Hematopoietic multipotent progenitor cell (in vitro differentiated cells): ENCODE results near the gene P2RY11. TPM values are rescaled to one million over a fixed set of nuclear protein-coding genes. Genes with fewer than 3 reads are reported as not detected.
A peak's percentile ranks its signal among the peaks of the same experiment; 100 is the strongest.

Source experiments
- DNase-seq, 3 donors: peaks; one replicate each; pipeline ENCODE4 v3.0.0-alpha.2; 2011 to 2015; ENCODE audit warnings: low read depth in 2 of 3, low spot score in 2 of 3
- total RNA-seq: library from RNA; depleted of rRNA; stranded (reverse); fragments of >200 nt; gene quantifications from one replicate; pipeline ENCODE4 v1.2.3, GENCODE V29; 2012

The P2RY11 gene, protein sequence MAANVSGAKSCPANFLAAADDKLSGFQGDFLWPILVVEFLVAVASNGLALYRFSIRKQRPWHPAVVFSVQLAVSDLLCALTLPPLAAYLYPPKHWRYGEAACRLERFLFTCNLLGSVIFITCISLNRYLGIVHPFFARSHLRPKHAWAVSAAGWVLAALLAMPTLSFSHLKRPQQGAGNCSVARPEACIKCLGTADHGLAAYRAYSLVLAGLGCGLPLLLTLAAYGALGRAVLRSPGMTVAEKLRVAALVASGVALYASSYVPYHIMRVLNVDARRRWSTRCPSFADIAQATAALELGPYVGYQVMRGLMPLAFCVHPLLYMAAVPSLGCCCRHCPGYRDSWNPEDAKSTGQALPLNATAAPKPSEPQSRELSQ
- total RNA-seq: 25.0 TPM

DNA sequence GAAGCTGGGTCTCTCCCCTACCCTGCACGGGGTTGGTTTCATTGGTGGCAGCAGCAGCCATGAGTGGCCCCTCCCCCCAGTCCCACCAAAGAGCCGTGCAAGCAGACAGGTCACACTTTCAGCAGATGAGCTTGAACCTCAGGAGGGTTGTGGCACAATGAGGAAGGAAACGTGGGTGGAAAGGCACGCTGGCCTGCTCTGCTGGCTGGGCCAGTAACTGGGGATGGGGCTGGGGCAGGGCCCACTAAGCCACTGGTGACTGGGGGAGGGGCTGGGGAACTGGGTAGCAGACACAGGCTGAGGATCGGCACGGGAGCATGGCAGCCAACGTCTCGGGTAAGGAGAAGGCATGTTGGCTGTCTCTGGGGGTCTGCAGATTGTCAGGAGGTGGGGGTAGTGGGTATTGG lies at the start of gene P2RY11:
Gene P2RY11 (plus strand): TSS at position 289 of the 407 bp plus-strand sequence. CDS start 29 bp downstream, at position 318.
- DNase-seq: peak in 2 of 3 donors; percentile 47 to 69

DNA sequence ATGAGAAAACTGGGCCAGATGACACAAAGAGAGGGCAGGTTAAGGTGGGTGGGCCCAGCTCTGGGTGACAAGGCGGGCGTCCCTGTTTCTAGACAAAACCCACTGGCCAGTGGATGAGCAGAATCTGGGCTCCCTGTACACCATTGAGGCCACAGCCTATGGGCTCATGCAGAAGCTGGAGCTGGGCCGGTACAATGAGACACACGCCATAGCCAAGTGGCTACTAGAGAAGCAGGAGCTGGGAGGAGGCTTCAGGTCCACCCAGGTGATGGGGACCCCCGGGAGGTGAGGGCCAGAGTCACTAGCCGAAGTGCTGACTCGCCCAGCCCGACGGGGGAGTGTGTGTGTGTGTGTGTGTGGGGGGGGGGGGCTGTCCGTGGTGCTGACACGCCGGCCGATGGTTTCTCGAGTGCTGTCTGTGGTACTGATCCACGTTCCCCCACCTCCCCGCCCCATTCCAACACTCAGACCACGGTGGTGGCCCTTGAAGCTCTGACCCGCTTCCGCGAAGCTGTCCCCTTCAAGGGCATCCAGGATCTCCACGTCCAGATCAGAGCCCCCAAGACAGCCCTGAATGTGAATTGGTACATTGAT lies 49.7 kb upstream of the P2RY11 start:
- DNase-seq: peak in 1 of 3 donors; percentile 9

DNA sequence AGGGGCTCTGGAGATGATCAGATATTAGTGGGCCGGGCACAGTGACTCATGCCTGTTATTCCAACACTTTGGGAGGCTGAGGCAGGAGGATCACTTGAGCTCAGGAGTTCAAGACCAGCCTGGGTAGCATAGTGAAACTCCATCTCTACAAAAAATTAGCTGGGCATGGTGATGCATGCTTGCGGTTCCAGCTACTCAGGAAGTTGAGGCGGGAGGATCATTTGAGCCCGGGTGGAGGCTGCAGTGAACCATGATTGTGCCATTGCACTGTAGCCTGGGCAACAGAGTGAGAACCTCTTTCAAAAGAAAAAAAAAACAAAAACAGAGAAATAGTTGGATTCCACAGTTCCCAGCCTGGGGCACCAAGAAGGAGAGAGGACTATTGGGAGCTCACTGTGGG lies 43.3 kb upstream of the P2RY11 start:
- DNase-seq: no peak

DNA sequence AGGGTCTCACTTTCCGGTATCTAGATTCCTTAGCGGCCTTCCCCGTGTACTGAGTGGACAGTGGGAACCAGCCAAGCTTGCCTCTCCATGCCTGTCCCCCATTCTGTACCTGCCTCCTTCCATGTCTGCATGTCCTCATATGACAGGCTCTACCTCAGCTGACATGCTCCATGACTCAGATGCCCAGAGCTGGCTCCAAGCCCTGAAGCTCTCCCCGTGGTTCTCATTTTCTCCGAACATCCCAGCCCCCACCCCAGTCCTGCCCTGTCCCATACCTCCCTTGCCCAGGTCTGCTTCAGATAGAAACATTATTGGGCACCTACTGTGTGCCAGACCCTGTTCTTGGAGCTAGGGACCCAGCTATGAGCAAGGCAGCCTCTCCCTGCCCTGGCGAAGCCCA lies 42.4 kb upstream of the P2RY11 start:
- DNase-seq: no peak

DNA sequence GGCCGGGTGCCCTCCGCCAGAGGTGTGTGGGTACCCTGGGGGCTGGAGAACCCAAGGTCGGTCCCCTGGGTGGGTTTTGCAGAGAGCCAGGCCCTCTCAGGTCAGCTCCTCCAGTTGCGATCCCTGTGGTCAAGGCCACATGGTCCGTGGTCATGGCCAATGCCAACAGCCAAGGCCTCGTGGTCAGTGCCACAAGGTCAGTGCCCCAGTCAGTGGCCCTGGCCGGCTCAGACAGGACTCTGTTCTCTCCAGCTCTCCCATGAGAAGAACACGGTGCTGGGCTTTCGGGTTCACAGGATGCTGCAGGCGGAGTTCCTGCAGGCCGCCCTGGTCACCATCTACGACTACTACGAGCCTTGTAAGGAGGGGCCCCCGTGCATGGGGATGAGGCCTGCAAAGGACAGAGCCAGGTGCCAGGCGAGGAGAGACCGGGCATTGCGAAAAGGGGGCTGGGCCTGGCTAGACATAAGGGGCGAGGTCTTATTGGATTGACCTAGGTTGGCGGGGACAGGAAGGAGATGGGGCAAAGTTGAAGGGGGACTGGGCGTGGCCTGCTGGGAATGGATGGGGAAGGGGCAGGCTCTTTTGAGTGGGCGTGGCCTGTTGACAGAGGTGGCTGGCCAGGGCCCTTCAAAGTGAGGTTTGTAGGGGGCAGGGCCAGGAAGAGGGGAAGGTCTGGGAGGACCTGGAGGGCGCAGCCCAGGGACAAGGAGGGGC lies 40.6 kb upstream of the P2RY11 start:
- DNase-seq: no peak

DNA sequence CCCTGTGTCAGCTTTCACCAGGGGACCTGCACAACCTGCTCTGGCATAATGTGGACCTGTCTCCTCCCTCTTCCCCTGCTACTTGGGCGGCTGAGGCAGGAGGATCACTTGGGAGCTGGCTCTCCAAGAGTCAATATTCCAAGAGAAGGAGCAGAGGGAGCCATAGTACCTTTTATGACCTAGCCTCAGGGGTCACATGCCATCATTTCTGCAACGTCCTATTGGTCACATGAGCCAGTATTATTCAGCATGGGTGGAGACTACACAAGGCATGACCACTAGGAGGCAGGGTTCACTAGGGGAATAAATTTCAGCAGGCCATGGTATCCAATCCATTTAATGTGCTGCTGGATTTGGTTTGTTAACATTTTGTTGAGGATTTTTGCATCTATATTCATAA lies 37.3 kb upstream of the P2RY11 start:
- DNase-seq: peak in 1 of 3 donors; percentile 58

DNA sequence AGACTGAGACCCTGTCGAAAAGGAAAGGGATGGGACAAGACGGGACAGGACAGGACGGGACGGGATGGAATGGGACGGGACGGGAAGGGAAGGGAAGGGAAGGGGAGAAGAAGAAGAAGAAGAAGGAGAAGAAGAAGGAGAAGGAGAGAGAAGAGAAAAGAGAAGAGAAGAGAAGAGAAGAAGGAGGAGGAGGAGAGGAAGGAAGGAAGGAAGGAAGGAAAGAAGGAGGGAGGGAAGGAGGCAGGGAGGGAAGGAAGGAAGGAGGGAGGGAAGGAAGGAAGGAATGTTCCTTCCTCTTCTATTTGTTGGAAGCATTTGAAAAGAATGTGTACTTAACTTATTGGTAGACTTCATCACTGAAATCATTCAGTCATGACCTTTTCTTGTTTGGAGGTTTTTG lies 35.0 kb upstream of the P2RY11 start:
- no peak for DNase-seq

DNA sequence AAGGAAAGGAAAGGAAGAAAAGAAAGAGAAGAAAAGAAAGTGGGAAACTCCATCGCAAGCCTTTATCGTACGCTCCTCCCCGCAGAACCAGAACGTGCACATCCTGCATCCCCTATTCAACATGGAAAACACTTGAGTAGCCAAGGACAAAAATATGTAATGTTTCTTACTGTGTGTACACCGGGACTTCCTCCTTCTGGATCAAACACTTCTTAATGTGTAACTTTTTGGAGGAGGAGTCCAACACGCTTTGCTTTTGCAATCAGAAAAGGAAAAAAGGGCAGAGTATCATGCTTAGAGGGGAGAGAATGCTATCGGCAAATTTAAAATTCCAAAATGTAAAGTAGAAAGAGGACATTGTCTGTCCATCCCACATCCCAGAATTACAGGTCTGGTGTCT lies 33.2 kb upstream of the P2RY11 start:
- no peak for DNase-seq

DNA sequence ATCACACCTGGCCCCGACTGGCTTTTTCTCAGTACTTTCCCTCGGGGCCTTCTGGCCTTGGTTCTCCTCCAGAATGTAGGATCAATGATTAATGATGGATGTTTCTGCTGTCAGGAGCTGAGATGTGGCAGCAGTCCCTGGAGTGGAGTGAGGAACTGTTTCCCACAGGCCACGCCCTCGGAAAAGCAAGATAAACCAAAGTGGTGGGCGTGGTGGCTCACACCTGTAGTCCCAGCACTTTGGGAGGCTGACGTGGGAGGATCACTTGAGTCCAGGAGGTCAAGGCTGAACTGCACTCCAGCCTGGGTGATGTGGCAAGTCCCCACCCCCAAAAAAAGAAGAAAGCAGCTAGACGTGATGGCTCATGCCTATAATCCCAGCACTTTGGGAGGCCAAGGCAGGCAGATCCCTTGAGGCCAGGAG lies 32.5 kb upstream of the P2RY11 start:
- no peak for DNase-seq

DNA sequence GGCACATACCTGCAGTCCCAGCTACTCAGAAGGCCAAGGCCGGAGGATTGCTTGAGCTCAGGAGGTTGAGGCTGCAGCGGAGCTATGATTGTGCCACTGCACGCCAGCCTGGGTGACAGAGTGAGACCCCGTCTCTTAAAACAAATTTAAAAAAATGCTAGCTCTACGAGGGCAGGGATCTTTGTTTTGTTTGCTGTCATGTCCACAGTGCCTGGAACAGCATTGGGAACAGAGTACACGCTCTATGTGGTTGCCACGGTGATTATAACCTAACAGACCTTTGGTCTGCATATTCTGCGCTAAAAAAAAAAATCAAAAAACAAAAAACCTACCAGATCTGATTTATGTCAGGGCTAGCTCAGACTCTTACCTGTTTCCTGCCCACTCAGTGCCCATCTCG lies 27.6 kb upstream of the P2RY11 start:
- no peak for DNase-seq

DNA sequence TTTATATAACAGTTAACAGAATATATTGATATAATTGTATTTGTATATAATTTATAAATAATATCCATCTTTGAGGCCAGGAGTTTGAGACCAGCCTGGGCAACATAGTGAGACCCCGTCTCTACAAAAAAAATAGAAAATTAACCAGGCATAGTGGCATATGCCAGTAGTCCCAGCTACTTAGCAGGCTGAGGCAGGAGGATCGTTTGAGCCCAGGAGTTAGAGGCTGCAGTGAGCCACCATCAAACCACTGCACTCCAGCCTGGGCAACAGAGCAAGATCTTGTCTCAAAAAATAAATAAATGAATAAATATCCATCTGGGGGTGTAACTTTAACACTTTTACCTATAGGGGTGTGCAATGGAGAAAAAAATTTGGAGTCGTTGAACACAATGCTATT lies 26.7 kb upstream of the P2RY11 start:
- DNase-seq: no peak

DNA sequence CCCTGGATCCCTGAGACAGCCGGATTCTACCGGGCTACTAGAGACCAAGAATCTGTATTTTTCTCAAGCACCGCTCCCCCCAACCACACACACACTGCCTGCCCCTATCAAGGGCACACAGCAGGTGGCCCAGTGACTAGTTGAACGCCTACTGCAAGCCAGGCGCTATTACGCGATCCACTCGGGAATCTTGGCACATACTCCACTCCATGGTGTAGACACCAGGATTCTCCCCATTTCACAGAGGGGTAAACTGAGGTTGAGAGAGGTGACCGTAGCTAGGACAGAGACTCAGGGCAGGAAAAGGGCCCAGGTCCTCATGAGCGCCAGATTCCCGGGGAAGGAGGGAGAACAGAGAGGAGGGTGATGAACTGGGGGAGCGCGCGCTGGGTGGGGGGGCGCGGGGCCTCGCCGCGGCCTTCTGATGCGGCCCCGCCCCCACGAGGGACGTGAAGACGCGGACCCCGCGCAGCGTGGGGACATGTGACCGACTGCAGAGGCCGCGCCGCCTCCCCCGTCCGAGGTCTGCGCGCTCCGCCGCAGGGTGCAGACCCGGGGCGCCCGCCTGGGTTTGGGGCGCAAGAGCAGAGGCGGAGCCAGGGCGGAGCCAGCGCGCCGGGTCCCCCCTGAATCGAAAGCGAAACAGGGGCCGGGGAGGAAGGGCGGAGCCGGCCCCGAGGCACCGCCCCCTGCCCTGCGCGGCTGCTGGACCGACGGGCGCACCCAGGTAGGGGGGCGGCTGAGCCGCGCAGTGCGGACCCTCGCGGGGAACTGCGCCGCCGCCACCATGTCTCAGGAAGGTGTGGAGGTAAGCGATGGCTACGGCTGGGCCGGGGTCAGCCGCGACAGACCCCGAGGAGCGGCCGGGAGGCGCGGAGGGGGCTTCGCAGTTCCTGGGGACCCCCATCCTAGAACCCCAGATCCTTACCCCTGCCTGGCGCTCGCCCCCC lies 25.6 kb upstream of the P2RY11 start, which contains the start of gene SHFL:
Gene SHFL (plus strand): TSS at position 677 of the 950 bp plus-strand sequence. CDS start 111 bp downstream, at position 788.
- DNase-seq: peak in 2 of 3 donors; percentile 82 to 85

DNA sequence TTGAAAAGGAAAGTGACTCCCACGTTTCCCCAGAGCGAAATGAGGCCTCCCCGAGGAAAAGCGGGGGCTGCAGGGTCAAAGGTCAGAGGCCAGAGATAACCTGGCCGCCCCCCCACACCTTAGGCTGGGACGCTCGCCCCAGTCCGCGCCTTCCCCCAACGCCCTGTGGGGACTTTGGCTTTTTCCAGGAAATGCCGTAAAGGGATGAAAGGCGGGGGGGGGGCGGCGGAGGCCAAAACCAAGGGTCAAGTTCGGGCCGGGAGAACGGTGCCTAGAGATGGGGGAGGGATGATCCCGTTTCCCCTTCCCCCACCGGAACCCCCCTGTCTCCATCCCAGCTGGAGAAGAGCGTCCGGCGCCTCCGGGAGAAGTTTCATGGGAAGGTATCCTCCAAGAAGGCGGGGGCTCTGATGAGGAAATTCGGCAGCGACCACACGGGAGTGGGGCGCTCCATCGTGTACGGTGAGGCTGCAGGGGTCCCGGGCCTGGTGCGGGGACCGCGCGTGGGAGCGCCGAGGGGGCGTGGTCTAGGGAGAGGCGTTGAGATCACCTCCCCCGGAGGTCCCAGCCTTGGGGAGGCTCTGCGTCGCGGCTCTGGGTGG lies 24.8 kb upstream of the P2RY11 start:
- no peak for DNase-seq

DNA sequence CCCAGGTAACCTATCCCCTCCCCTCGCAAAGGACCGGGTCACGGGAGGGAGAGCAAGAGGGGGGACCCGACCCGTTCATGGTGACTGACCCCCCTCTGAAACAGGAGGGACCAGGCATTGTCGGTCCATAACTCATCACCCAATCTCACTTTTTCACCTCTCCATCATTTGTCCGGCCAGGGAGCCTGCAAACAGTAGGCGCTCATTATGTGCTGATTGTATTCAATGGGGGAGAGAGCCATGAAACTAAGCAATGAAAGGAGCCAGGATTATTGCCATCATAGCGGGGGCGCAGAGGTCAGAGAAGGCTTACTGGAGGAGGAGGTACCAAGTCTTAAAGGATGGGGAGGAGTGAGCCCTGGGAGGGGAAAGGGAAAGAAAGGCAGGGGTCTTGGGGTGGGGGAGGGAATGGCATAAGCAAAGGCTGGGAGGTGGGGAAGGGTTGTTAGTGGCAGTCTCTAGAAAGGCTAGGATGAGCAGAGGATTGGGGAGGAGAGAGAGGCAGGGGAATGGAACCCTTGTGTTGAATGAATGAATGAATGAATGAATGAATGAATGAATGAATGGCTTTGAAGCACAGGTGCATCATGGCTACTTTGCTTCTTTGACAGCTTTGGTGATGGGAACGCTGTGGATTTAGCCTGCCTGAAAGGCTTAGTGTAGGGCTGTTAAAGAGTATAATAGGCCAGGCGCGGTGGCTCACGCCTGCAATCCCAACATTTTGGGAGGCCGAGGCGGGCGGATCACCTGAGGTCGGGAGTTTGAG lies 24.0 kb upstream of the P2RY11 start:
- no peak for DNase-seq

DNA sequence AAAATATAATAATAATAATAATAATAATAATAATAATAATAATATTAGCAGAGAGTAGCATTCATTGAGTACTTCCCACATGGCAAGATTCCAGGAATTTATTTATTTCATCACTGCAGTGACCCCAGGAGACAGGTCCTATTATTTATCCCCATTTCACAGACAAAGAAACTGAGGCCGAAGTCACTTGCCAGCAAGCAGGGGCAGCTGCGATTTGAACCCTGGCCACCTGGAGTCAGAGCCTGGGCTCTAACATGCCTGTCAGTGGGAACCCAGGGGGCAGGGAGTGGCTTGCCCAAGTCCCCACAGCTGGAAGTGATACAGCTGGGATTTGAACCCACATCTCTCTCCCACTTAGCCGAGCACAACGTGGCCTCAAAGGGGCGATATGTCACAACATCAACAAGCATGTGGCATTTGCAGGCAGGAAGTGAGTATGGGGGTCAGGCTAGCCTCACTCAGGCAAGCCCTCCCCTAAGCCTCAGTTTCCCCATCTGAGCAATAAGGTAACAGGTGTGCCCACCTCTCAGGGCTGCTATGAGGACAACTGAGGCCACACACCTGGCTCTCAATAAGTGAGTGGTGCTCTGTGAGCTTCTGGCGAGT lies 22.4 kb upstream of the P2RY11 start:
- no peak for DNase-seq

DNA sequence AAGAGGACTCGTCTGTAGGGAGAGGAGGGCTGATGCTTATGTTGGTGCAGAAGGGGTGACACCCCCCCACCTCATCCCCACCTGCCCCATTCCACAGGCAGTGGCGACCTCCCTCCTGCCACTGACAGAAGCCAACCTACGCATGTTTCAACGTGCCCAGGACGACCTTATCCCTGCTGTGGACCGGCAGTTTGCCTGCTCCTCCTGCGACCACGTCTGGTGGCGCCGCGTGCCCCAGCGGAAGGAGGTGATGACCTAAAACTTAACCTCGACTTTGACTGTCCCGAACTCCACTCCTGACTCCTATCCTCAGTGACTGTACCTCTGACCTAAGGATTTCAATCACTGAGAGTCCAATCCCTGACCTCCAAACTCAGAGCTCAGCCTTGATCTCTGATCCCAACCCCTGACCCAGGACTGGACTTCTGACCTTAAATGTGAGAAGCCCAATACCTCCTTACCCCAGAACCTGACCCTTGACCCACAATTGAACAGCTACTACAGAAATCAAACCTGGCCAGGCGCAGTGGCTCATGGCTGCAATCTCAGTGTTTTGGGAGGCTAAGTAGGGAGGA lies 21.6 kb upstream of the P2RY11 start:
- DNase-seq: no peak

DNA sequence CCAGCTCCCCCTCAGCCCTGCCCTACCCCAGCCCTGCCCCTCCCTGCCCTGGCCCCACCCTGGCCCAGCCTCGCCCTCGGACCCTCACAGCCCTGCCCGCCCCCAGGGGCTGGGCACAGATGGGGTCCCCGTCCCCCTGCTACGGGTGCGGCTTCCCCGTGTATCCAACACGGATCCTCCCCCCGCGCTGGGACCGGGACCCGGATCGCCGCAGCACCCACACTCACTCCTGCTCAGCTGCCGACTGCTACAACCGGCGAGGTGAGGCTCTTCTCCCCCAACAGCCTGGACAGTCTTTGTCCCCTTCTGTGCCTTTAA lies 20.2 kb upstream of the P2RY11 start:
- no peak for DNase-seq

DNA sequence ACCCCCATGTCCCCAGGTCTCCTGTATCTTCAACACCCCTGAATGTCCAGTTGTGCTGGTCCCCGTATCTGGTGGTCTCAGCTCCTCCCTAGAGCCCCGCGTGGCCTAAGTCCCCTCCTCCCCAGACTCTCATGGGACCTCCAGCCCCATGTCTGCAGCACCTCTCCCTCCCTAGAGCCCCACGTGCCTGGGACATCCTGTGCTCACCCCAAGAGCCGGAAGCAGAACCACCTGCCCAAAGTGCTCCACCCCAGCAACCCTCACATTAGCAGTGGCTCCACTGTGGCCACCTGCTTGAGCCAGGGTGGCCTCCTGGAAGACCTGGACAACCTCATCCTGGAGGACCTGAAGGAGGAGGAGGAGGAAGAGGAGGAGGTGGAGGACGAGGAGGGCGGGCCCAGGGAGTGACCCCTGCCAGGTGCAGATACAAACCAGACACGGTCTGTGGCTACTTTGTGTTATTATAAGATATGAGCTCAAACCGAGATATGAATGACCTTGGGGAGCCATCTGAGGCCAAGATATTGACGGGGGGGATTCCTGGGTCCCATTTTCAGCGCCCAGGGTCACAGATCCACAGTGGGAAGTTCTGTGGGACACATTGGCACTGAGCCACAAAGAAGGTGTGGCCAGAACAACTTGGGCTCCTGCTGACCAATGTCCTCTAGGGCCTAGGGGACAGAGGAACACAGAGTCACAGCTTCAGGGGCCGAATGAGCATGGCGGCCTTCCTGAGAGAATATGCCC lies 19.4 kb upstream of the P2RY11 start:
- DNase-seq: no peak
